Activated CD8-positive, alpha-beta memory T cell treated with anti-CD3 and anti-CD28 coated beads for 36 hours (primary cell): ENCODE measurements around the gene ADO. TPM values are rescaled to one million over a fixed set of nuclear protein-coding genes. Genes with fewer than 3 reads are reported as not detected.

Experiments
- CTCF ChIA-PET: fragments of 350-600 bp; sonication (Branson Sonifier 250); formaldehyde crosslinking; loops from one replicate; lab custom pipeline; 2021; ENCODE audit warnings: antibody characterized with exemption; lab: Charles Lee
- POLR2A ChIA-PET: fragments of 350-600 bp; sonication (Branson Sonifier 250); formaldehyde crosslinking; loops from one replicate; lab custom pipeline; 2021; ENCODE audit warnings: antibody characterized with exemption; lab: Charles Lee
- total RNA-seq, 2 experiments: library from RNA; stranded (reverse); gene quantifications; one replicate each; pipeline ENCODE4 v1.2.3, GENCODE V29; 2021

ADO gene
- total RNA-seq, 2 experiments from 2014 or later, result 33.4 to 34.4 TPM

- ChIA-PET CTCF (no interaction called here), POLR2A (no interaction called here)
Observed at GRCh38 chr10:62788861-62789467, 15.6 kb upstream of the ADO start.

GRCh38 chr10:62790019-62790555 lies 14.4 kb upstream of the ADO start:
- POLR2A ChIA-PET, result no interaction called here
- CTCF ChIA-PET, result interaction anchor here (1.2 kb wide), 1 partner anchor 179 kb away, joined by 3 read pairs; no protein-coding TSS in a partner anchor

- CTCF ChIA-PET, result interaction anchor here (1.2 kb wide), 1 partner anchor 180 kb away, joined by 3 read pairs; no protein-coding TSS in a partner anchor
- POLR2A ChIA-PET, result no interaction called here
Observed at GRCh38 chr10:62790571-62790970, 13.9 kb upstream of the ADO start.

GRCh38 chr10:62792261-62792660 lies 12.3 kb upstream of the ADO start:
- CTCF ChIA-PET, result no interaction called here

GRCh38 chr10:62794306-62794705 lies 10.2 kb upstream of the ADO start:
- POLR2A ChIA-PET, result no interaction called here

More at GRCh38 chr10:62792261-62792660, 12.3 kb upstream of the ADO start:
- POLR2A ChIA-PET, result no interaction called here

GRCh38 chr10:62795100-62795499 lies 9.4 kb upstream of the ADO start:
- CTCF ChIA-PET, result no interaction called here
- POLR2A ChIA-PET, result no interaction called here

More at GRCh38 chr10:62794306-62794705, 10.2 kb upstream of the ADO start:
- CTCF ChIA-PET, result no interaction called here

- CTCF ChIA-PET, result no interaction called here
- POLR2A ChIA-PET, result no interaction called here
Observed at GRCh38 chr10:62795762-62796161, 8.8 kb upstream of the ADO start.

- POLR2A ChIA-PET, result no interaction called here
- CTCF ChIA-PET, result interaction anchor here (1.0 kb wide), 1 partner anchor 180 kb away, joined by 3 read pairs; no protein-coding TSS in a partner anchor
Observed at GRCh38 chr10:62796896-62797295, 7.6 kb upstream of the ADO start.

GRCh38 chr10:62801871-62802270 lies 2.6 kb upstream of the ADO start:
- POLR2A ChIA-PET, result no interaction called here
- CTCF ChIA-PET, result no interaction called here

- CTCF ChIA-PET, result interaction anchor here (1.0 to 1.4 kb wide), 3 partner anchors 13 to 15 kb away, joined by 3 to 6 read pairs (median 4); partner anchors contain the start of gene EGR2
- POLR2A ChIA-PET, result interaction anchor here (1.1 to 2.1 kb wide), 6 partner anchors 13 to 122 kb away, joined by 3 to 16 read pairs (median 4); partner anchors contain the start of gene EGR2
Observed at GRCh38 chr10:62803724-62804355, 680 bp upstream of the ADO start.

GRCh38 chr10:62805231-62806099 lies 945 bp downstream of the ADO start:
- CTCF ChIA-PET, result interaction anchor here (0.5 to 1.4 kb wide), 4 partner anchors 65 to 329 kb away, joined by 3 to 7 read pairs (median 3); no protein-coding TSS in a partner anchor
- POLR2A ChIA-PET, result interaction anchor here (0.6 to 2.2 kb wide), 11 partner anchors 7 to 322 kb away, joined by 3 to 16 read pairs (median 5); partner anchors contain the start of gene EGR2

- ChIA-PET CTCF (interaction anchor here (0.8 to 1.4 kb wide), 4 partner anchors 66 to 196 kb away, joined by 3 to 7 read pairs (median 3); no protein-coding TSS in a partner anchor), POLR2A (interaction anchor here (1.5 to 2.2 kb wide), 2 partner anchors 10 to 191 kb away, joined by 10 to 14 read pairs; partner anchors contain the start of gene EGR2)
Observed at GRCh38 chr10:62806251-62806650, 1.7 kb downstream of the ADO start.

GRCh38 chr10:62810156-62810902 lies 5.8 kb downstream of the ADO start:
- ChIA-PET POLR2A (interaction anchor here (1.4 kb wide), 1 partner anchor 31 kb away, joined by 6 read pairs; no protein-coding TSS in a partner anchor), CTCF (interaction anchor here (0.7 to 1.4 kb wide), 5 partner anchors 8 to 217 kb away, joined by 3 to 7 read pairs (median 5); no protein-coding TSS in a partner anchor)

GRCh38 chr10:62811159-62811875 lies 6.8 kb downstream of the ADO start:
- CTCF ChIA-PET, result interaction anchor here (0.9 to 1.5 kb wide), 7 partner anchors 78 to 218 kb away, joined by 3 to 7 read pairs (median 3); no protein-coding TSS in a partner anchor

GRCh38 chr10:62812672-62813439 lies 8.3 kb downstream of the ADO start:
- POLR2A ChIA-PET, result interaction anchor here (0.9 kb wide), 1 partner anchor 8 kb away, joined by 3 read pairs; no protein-coding TSS in a partner anchor
- CTCF ChIA-PET, result no interaction called here

More at GRCh38 chr10:62811159-62811875, 6.8 kb downstream of the ADO start:
- POLR2A ChIA-PET, result interaction anchor here (0.6 to 1.4 kb wide), 5 partner anchors 32 to 197 kb away, joined by 3 to 6 read pairs (median 3); no protein-coding TSS in a partner anchor

- ChIA-PET POLR2A (interaction anchor here (0.9 kb wide), 1 partner anchor 8 kb away, joined by 3 read pairs; no protein-coding TSS in a partner anchor), CTCF (no interaction called here)
Observed at GRCh38 chr10:62813453-62813852, 8.9 kb downstream of the ADO start.
